ENCODE measurements around the gene PCYT2. TPM values are rescaled to one million over a fixed set of nuclear protein-coding genes. Genes with fewer than 3 reads are reported as not detected.

Gene PCYT2
- total and polyA plus RNA-seq, 12 donors: 29.5 to 64.1 (median 47.7) TPM

DNA sequence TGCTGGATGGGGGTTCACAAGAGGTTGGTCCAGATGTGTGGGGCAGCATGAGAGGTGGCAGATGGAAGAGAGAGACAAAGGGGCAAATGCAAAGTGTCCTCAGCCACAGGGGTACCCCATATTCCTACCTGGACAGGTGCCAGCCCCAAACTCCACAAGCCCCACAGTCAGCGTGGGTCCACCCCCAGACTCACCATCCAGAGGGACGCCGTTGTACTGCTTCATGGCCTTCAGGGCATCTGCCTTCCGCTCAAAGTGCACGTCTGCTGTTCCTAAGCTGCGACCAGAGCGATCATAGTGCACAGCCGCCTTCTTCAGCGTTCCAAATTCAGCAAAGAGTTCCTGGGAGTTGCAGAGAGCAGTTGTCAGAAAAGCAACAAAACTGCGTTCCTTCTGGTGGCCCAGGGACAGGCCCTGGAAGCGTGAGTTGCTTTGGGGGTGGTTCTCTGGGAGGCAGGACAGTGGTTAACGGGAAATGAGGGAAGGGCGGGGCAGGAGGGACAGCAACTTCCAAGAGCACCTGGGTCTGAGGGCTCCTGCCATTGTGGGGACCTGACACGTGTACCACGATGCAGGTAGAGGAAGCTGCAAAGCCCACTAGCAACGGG, 22.1 kb downstream of the PCYT2 start:
- peak in 1 of 2 donors; percentile 4 for DNase-seq
- no peaks in the 10 kb centered on the region for H3K27me3 ChIP-seq
- TF ChIP-seq, protein P1, sequence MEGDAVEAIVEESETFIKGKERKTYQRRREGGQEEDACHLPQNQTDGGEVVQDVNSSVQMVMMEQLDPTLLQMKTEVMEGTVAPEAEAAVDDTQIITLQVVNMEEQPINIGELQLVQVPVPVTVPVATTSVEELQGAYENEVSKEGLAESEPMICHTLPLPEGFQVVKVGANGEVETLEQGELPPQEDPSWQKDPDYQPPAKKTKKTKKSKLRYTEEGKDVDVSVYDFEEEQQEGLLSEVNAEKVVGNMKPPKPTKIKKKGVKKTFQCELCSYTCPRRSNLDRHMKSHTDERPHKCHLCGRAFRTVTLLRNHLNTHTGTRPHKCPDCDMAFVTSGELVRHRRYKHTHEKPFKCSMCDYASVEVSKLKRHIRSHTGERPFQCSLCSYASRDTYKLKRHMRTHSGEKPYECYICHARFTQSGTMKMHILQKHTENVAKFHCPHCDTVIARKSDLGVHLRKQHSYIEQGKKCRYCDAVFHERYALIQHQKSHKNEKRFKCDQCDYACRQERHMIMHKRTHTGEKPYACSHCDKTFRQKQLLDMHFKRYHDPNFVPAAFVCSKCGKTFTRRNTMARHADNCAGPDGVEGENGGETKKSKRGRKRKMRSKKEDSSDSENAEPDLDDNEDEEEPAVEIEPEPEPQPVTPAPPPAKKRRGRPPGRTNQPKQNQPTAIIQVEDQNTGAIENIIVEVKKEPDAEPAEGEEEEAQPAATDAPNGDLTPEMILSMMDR (IDR thresholded peaks at IDR 0.05): no peak
- ATAC-seq: no peak
- H3K4me1 ChIP-seq: peaks cover 11 to 51% (median 27%) of the 10 kb centered on the region in 9 donors
- H3K9me3 ChIP-seq: no peaks in the 10 kb centered on the region
- intact Hi-C loops (cut with DNase I): no loop called here
- H3K4me3 ChIP-seq: no peak overlapping the region
- 91 to 94% methylated on average over 16 of the region's 16 CpGs for WGBS, 2 donors
- H3K27ac ChIP-seq: no peak overlapping the region
- peaks cover 0 to 70% (median 29%) of the 10 kb centered on the region in 9 donors for H3K36me3 ChIP-seq

DNA sequence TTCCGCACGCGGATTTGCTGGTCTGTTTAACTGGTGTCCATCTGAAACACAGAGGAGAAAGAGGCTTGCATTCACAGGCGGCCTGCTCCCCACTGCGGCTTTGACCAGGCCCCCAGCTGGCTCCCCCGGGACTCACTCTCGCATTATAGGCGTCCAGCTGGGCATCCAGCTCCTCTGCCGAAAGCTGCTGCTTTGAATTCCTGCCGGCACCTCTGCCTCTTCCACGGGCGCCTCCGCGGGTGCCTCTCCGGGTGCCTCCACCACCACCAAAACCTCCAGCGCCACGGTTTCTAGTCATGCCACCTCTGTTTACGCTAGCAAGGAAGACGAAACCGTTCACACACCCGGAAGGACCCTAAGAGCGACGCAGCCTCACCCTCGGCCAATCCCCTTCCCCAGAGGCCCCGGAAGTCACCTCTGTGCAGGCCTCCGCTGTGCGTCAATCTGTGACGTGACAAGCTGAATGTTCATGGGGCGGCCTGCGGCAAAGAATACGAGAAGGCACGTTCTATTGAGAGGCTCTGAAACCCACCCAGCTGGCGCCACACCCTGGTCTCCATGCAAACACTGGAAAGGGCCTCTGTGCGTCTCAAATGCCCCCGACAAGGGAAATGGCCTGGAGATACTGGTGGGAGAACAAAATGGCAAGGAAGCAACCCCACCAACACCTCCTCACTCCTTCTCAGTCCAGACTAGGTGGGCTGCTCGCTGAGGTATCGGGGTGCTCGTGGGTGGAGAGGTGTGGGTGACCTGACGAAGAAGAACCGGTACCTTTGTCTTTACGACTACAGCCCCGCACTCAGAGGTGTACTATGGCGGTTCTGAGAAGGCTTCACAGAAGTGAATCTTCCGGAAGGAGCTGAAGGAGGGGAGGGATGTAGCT, 22.9 kb downstream of the PCYT2 start:
- intact Hi-C loops (cut with DNase I): no loop called here
- DNase-seq (no peak), ATAC-seq (no peak)
- H3K27ac ChIP-seq: no peak overlapping the region
- TF ChIP-seq, protein P1 (IDR thresholded peaks at IDR 0.05): no peak
- WGBS, 2 donors: 93 to 94% methylated on average over 44 of the region's 44 CpGs
- no peaks in the 10 kb centered on the region for H3K9me3 ChIP-seq
- peaks cover 0 to 71% (median 26%) of the 10 kb centered on the region in 9 donors for H3K36me3 ChIP-seq
- no peak overlapping the region for H3K4me3 ChIP-seq
- H3K4me1 ChIP-seq: peaks cover 11 to 51% (median 27%) of the 10 kb centered on the region in 9 donors
- H3K27me3 ChIP-seq: no peaks in the 10 kb centered on the region

DNA sequence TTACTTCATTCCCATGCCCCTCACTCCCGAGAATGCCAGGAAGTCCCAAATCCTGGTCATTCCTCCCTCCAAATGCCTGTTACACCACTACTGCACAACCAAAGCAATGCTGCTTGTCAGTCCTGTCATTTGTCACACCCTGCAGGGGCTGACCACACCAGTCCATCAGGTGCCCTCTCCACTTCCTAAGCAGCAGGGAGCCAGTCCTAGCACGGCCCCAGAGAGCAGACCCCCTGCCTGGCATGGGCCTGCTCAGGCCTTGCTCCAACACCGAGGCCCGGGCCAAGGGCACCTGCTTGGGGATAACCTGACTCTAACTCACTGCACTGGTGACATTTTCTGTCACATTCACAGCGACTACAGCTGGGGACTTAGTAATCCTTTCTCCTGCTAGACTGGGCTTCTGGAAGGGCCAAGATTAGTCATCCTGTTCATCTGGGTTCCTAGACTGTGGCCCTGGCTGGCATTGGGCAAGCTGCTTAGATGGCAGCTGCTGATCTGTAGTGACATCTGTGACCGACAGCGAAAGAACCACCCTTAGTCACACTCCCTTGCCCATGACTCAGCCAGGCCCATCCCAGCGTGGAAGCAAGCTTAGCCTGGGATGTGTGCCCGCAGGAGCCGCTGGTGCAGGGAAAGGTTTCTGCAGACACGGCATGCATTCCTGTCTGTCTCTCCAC, 25.2 kb downstream of the PCYT2 start:
- no peaks in the 10 kb centered on the region for H3K27me3 ChIP-seq
- H3K4me3 ChIP-seq: no peak overlapping the region
- peaks cover 9 to 41% (median 15%) of the 10 kb centered on the region in 9 donors for H3K4me1 ChIP-seq
- DNase-seq: no peak
- TF ChIP-seq, protein P1 (IDR thresholded peaks at IDR 0.05): no peak
- no peak overlapping the region for H3K27ac ChIP-seq
- intact Hi-C loops (cut with DNase I): loop anchor here in 1 of 10 donors (1.0 kb wide), 1 partner anchor 34 kb away; no protein-coding TSS in a partner anchor
- WGBS, 2 donors: 87% methylated on average over 11 of the region's 11 CpGs
- ATAC-seq: no peak
- no peaks in the 10 kb centered on the region for H3K9me3 ChIP-seq
- peaks cover 0 to 93% (median 26%) of the 10 kb centered on the region in 9 donors for H3K36me3 ChIP-seq

DNA sequence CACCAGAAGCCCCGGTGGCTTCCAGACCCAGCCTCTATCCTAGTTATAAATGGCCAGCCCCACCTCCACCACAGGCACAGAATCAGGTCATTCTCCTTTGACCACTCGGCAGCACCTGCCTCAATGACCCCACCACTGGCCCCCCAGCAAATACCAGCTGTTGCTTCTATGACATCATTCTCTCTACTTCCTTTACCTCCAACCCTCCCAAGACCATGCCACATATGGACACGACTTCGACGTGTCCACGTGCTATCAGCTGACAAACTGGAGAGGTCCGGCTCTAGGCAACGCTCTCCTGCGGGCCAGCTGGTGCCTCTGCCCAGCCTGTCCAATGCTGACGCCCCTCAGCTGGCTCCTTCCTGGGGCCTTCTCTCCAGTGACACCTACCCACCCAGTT, 25.7 kb downstream of the PCYT2 start:
- H3K4me3 ChIP-seq: no peak overlapping the region
- no peaks in the 10 kb centered on the region for H3K9me3 ChIP-seq
- intact Hi-C loops (cut with DNase I): loop anchor here in 1 of 10 donors (1.0 kb wide), 1 partner anchor 33 kb away; no protein-coding TSS in a partner anchor
- TF ChIP-seq, protein P1 (IDR thresholded peaks at IDR 0.05): no peak
- H3K27ac ChIP-seq: no peak overlapping the region
- peaks cover 0 to 98% (median 26%) of the 10 kb centered on the region in 9 donors for H3K36me3 ChIP-seq
- H3K27me3 ChIP-seq: no peaks in the 10 kb centered on the region
- H3K4me1 ChIP-seq: peaks cover 9 to 37% (median 10%) of the 10 kb centered on the region in 9 donors
- WGBS, 2 donors: 67% methylated on average over 10 of the region's 10 CpGs
- DNase-seq (no peak), ATAC-seq (peak in 2 of 8 donors; percentile 20 to 29)

Measured in heart right ventricle (tissue), 16 donors.